WTC11 (cell line): Measurements from ENCODE around the gene ELAVL1. TPM values are rescaled to one million over a fixed set of nuclear protein-coding genes. Genes with fewer than 3 reads are reported as not detected.

Source experiments
- ATAC-seq: fragments of 200-7000 bp; cut with Tn5 transposase; 2 replicates; pipeline ENCODE4 v1.10.0; 2021; ENCODE audit warnings: mild to moderate bottlenecking, moderate library complexity
- CTCF ChIA-PET: fragments of 300-600 bp; sonication (Branson Sonifier 250); formaldehyde crosslinking; loops from one replicate; lab custom pipeline; 2021; ENCODE audit warnings: antibody characterized with exemption; lab: Charles Lee
- POLR2A ChIA-PET: fragments of 350-600 bp; sonication (Branson Sonifier 250); formaldehyde crosslinking; loops from one replicate; lab custom pipeline; 2021; ENCODE audit warnings: antibody characterized with exemption; lab: Charles Lee
- DNase-seq: peaks from one replicate; pipeline ENCODE4 v3.0.0; 2021; ENCODE audit warnings: low spot score
- H3K27ac Mint-ChIP-seq: 2 replicates; pipeline ENCODE4 v1.8.0; 2021; ENCODE audit warnings: mixed read lengths
- H3K27me3 Mint-ChIP-seq: 2 replicates; pipeline ENCODE4 v1.8.0; 2021; ENCODE audit warnings: low read depth, mild to moderate bottlenecking, moderate library complexity, mixed read lengths
- H3K36me3 Mint-ChIP-seq: 2 replicates; pipeline ENCODE4 v1.8.0; 2021; ENCODE audit warnings: mixed read lengths
- H3K4me1 Mint-ChIP-seq: 2 replicates; pipeline ENCODE4 v1.8.0; 2022; ENCODE audit warnings: mixed read lengths
- H3K4me3 Mint-ChIP-seq: 2 replicates; pipeline ENCODE4 v1.8.0; 2021; ENCODE audit warnings: mild to moderate bottlenecking, moderate library complexity, mixed read lengths
- H3K9me3 Mint-ChIP-seq: 2 replicates; pipeline ENCODE4 v1.8.0; 2021; ENCODE audit warnings: mixed read lengths
- ERG ChIP-seq: fragments of 250-450 bp; sonication (Bioruptor Pico); IDR thresholded peaks from 2 replicates; pipeline ENCODE4 v1.8.0; 2021; ENCODE audit warnings: mild to moderate bottlenecking
- HMGA2 ChIP-seq: fragments of 250-450 bp; sonication (Bioruptor Pico); IDR thresholded peaks from 2 replicates; pipeline ENCODE4 v1.4.0; 2021; ENCODE audit warnings: mild to moderate bottlenecking, moderate library complexity
- JUN ChIP-seq: sonication (generic); formaldehyde crosslinking; IDR thresholded peaks from 2 replicates; pipeline ENCODE4 v1.8.0; 2023; ENCODE audit warnings: mild to moderate bottlenecking, missing genetic modification reagents
- MLX ChIP-seq: sonication (generic); formaldehyde crosslinking; IDR thresholded peaks from 2 replicates; pipeline ENCODE4 v1.8.1; 2023; ENCODE audit warnings: mild to moderate bottlenecking, missing genetic modification reagents, moderate library complexity
- NR1H2 ChIP-seq: sonication (generic); formaldehyde crosslinking; IDR thresholded peaks from 2 replicates; pipeline ENCODE4 v1.9.0; 2021; ENCODE audit warnings: mild to moderate bottlenecking, moderate library complexity, missing genetic modification reagents
- NR3C1 ChIP-seq: sonication (generic); formaldehyde crosslinking; conservative IDR thresholded peaks from 2 replicates; pipeline ENCODE4 v1.8.1; 2023; ENCODE audit warnings: low read depth, mild to moderate bottlenecking, missing genetic modification reagents
- RELA ChIP-seq: sonication (generic); formaldehyde crosslinking; IDR thresholded peaks from 2 replicates; pipeline ENCODE4 v1.8.1; 2022; ENCODE audit warnings: missing genetic modification reagents, mild to moderate bottlenecking, borderline replicate concordance
- SOX15 ChIP-seq: fragments of 250-450 bp; sonication (Bioruptor Pico); IDR thresholded peaks from 2 replicates; pipeline ENCODE4 v1.9.0; 2021; ENCODE audit warnings: mild to moderate bottlenecking
- USF2 ChIP-seq: sonication (generic); formaldehyde crosslinking; IDR thresholded peaks from 2 replicates; pipeline ENCODE4 v1.8.1; 2023; ENCODE audit warnings: mild to moderate bottlenecking, missing genetic modification reagents, moderate library complexity
- ZMAT4 ChIP-seq: fragments of 250-450 bp; sonication (Bioruptor Pico); IDR thresholded peaks from 2 replicates; pipeline ENCODE4 v1.9.0; 2021; ENCODE audit warnings: mild to moderate bottlenecking
- ZNF138 ChIP-seq: sonication (generic); formaldehyde crosslinking; conservative IDR thresholded peaks from 2 replicates; pipeline ENCODE4 v1.8.1; 2022; ENCODE audit warnings: mild to moderate bottlenecking, moderate library complexity, missing genetic modification reagents
- ZNF317 ChIP-seq: sonication (generic); formaldehyde crosslinking; IDR thresholded peaks from 2 replicates; pipeline ENCODE4 v1.8.1; 2023; ENCODE audit warnings: low read depth, mild to moderate bottlenecking, moderate library complexity, missing genetic modification reagents, borderline replicate concordance
- ZNF396 ChIP-seq: fragments of 250-450 bp; sonication (Bioruptor Pico); IDR thresholded peaks from 2 replicates; pipeline ENCODE4 v1.8.0; 2021; ENCODE audit warnings: mild to moderate bottlenecking, moderate library complexity, borderline replicate concordance
- ZNF425 ChIP-seq: fragments of 250-450 bp; sonication (Bioruptor Pico); conservative IDR thresholded peaks from 2 replicates; pipeline ENCODE4 v1.9.0; 2021; ENCODE audit warnings: mild to moderate bottlenecking
- ZNF512 ChIP-seq: sonication (generic); formaldehyde crosslinking; IDR thresholded peaks from 2 replicates; pipeline ENCODE4 v1.8.1; 2022; ENCODE audit warnings: missing genetic modification reagents, borderline replicate concordance
- ZNF671 ChIP-seq: fragments of 250-450 bp; sonication (Bioruptor Pico); IDR thresholded peaks from 2 replicates; pipeline ENCODE4 v1.8.0; 2021; ENCODE audit warnings: mild to moderate bottlenecking
- total RNA-seq: library from RNA; stranded (reverse); gene quantifications from 3 replicates; pipeline ENCODE4 v1.2.3, GENCODE V29; 2021

Gene ELAVL1
- total RNA-seq, 1 experiment from 2014 or later: 160 TPM

GRCh38 chr19:8054169-8054568 lies 48.7 kb upstream of the ELAVL1 start:
- Mint-ChIP-seq H3K4me1 (peaks cover 17% of the 10 kb centered on the region), H3K27ac (no peak overlapping the region), H3K4me3 (no peak overlapping the region), H3K27me3 (peaks cover 23% of the 10 kb centered on the region), H3K36me3 (no peaks in the 10 kb centered on the region), H3K9me3 (no peaks in the 10 kb centered on the region)
- TF ChIP-seq ZNF512: no peak
- no peak for TF ChIP-seq JUN
- no peak for TF ChIP-seq SOX15 (CRISPR knock-in tag)
- TF ChIP-seq ZMAT4: no peak
- TF ChIP-seq ZNF317 (CRISPR knock-in tag): no peak
- no peak for TF ChIP-seq USF2
- TF ChIP-seq NR3C1: no peak
- ChIA-PET CTCF (interaction anchor here (0.5 to 2.9 kb wide), 5 partner anchors 28 to 199 kb away, joined by 3 to 22 read pairs (median 3); no protein-coding TSS in a partner anchor), POLR2A (no interaction called here)
- ATAC-seq (no peak), DNase-seq (no peak)

- no peak within 1 kb of the TSS for H3K4me3 Mint-ChIP-seq
- CTCF ChIA-PET: interaction anchor here (0.6 to 2.9 kb wide), 2 partner anchors 50 to 173 kb away, joined by 3 to 22 read pairs; no protein-coding TSS in a partner anchor
- H3K4me1 Mint-ChIP-seq: peaks cover 17% of the 10 kb centered on the region
- H3K36me3 Mint-ChIP-seq: no peaks in the 10 kb centered on the region
- peaks cover 40% of the 10 kb centered on the region for H3K27me3 Mint-ChIP-seq
- no peak for DNase-seq
- TF ChIP-seq ZNF671 (no peak), MLX (CRISPR knock-in tag) (no peak), USF2 (no peak), HMGA2 (CRISPR knock-in tag) (no peak), ERG (CRISPR knock-in tag) (no peak), RELA (CRISPR knock-in tag) (no peak), ZNF396 (CRISPR knock-in tag) (no peak), ZNF425 (CRISPR knock-in tag) (no peak), ZNF138 (CRISPR knock-in tag) (no peak), NR1H2 (no peak)
- TF ChIP-seq, all 79 proteins: peak for 0
- H3K9me3 Mint-ChIP-seq: no peaks in the 10 kb centered on the region
- POLR2A ChIA-PET: no interaction called here
- no peak within 1 kb of the TSS for H3K27ac Mint-ChIP-seq
- ATAC-seq: no peak
Measured at GRCh38 chr19:8052464-8052859, 47.0 kb upstream of the ELAVL1 start, which contains the start of gene CCL25. TSS of gene CCL25 (plus strand) at chr19:8052760. CDS start at chr19:8053050, 290 bp downstream.
